ENCODE data around the gene CSGALNACT2.
"Not testable (repeated sequence)": the region's sequence is repeated elsewhere in the genome, so short reads cannot be mapped to it uniquely, and the experiment has no call there.

CSGALNACT2 gene

GRCh38 chr10:43166880-43167497 lies 28.7 kb downstream of the CSGALNACT2 start:
- no peak overlapping the region for H3K27ac ChIP-seq (ENCODE audit: low read depth, low read length)

GRCh38 chr10:43167498-43167889 lies 29.2 kb downstream of the CSGALNACT2 start:
- Histone ChIP-seq H3K27me3 (ENCODE audit: control insufficient read depth, insufficient read depth, low read length) (no peaks in the 10 kb centered on the region), H3K4me1 (ENCODE audit: control insufficient read depth, insufficient read depth, low read length) (no peaks in the 10 kb centered on the region), H3K4me3 (ENCODE audit: low read length) (no peak overlapping the region), H3K27ac (ENCODE audit: low read depth, low read length) (no peak overlapping the region), H3K36me3 (ENCODE audit: control insufficient read depth, insufficient read depth, low read length) (peaks cover 2% of the 10 kb centered on the region), H3K9ac (ENCODE audit: low read length) (no peak overlapping the region)

More at GRCh38 chr10:43166880-43167497, 28.7 kb downstream of the CSGALNACT2 start:
- Histone ChIP-seq H3K36me3 (ENCODE audit: control insufficient read depth, insufficient read depth, low read length) (peaks cover 2% of the 10 kb centered on the region), H3K4me1 (ENCODE audit: control insufficient read depth, insufficient read depth, low read length) (no peaks in the 10 kb centered on the region), H3K27me3 (ENCODE audit: control insufficient read depth, insufficient read depth, low read length) (no peaks in the 10 kb centered on the region), H3K9ac (ENCODE audit: low read length) (no peak overlapping the region), H3K4me3 (ENCODE audit: low read length) (no peak overlapping the region)

DNA sequence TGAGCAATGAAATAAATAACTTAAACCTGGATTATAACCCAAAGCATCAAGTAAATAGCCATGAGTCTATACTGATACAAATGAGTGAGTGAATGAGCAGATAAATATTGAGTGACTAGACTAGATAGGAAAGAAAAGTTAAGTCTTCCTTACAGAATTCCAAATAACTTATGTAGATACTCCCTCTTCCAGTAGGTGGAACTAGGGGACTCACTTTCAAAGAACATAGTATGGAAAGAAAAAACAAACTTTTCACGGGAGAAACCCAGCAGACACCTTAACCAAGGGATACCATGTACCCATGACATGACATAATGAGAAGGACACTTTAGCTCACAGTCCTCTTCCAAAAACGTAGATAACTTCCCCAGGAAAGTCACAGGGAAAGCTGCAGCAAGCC lies 32.2 kb downstream of the CSGALNACT2 start:
- H3K27ac ChIP-seq (ENCODE audit: low read depth, low read length), result no peak overlapping the region
- no peak overlapping the region for H3K4me3 ChIP-seq (ENCODE audit: low read length)
- no peaks in the 10 kb centered on the region for H3K27me3 ChIP-seq (ENCODE audit: control insufficient read depth, insufficient read depth, low read length)
- no peak overlapping the region for H3K9ac ChIP-seq (ENCODE audit: low read length)
- no peaks in the 10 kb centered on the region for H3K4me1 ChIP-seq (ENCODE audit: control insufficient read depth, insufficient read depth, low read length)
- H3K36me3 ChIP-seq (ENCODE audit: control insufficient read depth, insufficient read depth, low read length), result peaks cover 6% of the 10 kb centered on the region

DNA sequence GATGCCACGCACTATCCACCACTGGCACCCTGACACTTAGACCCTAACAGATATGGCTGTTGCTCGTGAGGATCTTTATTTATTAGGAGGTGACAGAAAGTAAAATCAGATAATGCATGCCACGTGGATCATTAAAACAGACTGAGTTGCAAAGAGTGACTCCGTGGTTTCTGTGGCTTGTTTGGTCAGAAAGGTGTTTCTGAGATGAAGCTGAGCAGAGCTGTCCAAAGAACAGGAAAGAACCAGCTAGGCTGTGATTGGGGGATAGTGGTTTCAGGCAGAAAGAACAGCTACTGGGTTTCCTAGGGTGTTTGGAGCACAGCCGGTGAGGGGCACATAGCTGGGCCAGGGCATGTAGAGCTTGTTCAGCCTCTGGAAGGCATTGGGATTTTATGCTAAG lies 34.4 kb downstream of the CSGALNACT2 start:
- H3K9ac ChIP-seq (ENCODE audit: low read length), result no peak overlapping the region
- no peak overlapping the region for H3K4me3 ChIP-seq (ENCODE audit: low read length)
- H3K36me3 ChIP-seq (ENCODE audit: control insufficient read depth, insufficient read depth, low read length), result peaks cover 5% of the 10 kb centered on the region
- H3K27me3 ChIP-seq (ENCODE audit: control insufficient read depth, insufficient read depth, low read length), result no peaks in the 10 kb centered on the region
- H3K27ac ChIP-seq (ENCODE audit: low read depth, low read length), result no peak overlapping the region
- no peaks in the 10 kb centered on the region for H3K4me1 ChIP-seq (ENCODE audit: control insufficient read depth, insufficient read depth, low read length)

DNA sequence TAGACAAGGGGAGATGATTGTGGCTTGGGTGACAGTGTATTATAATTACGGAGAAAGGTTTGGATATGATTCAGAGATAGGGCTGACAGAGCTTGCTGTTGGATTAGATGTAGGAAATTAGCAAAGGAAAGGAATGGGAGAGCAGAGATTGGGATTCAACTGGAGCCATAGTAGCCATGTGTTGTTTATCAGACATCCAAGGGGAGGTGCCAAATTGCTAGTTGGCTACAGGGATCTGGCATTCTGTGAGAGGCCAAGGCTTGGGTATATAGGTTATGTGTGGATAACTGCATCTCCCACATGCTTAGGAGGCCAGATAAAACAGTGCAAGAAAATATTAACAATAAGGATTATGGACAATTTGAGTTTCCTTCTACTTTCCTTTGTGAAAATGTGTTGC lies 34.9 kb downstream of the CSGALNACT2 start:
- peaks cover 5% of the 10 kb centered on the region for H3K36me3 ChIP-seq (ENCODE audit: control insufficient read depth, insufficient read depth, low read length)
- H3K9ac ChIP-seq (ENCODE audit: low read length), result no peak overlapping the region
- H3K27ac ChIP-seq (ENCODE audit: low read depth, low read length), result no peak overlapping the region
- no peaks in the 10 kb centered on the region for H3K27me3 ChIP-seq (ENCODE audit: control insufficient read depth, insufficient read depth, low read length)
- no peaks in the 10 kb centered on the region for H3K4me1 ChIP-seq (ENCODE audit: control insufficient read depth, insufficient read depth, low read length)
- no peak overlapping the region for H3K4me3 ChIP-seq (ENCODE audit: low read length)

DNA sequence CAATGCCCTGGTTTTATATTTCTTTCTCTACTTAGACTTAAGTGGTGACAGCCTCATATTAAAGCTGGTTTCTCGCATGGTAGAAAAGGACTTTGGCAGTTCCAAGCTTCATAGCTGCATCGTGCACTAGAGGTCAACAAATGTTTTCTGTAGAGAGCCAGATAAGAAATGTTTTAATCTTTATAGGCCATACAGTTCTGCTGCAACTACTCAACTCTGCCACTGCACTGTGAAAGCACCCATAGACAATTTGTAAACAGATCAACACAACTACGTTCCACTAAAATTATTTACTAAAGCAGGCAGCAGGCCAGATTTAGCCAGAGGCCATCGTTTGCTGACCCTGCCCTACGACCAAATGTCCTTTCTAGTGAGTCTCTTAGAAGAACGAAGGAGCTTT lies 36.7 kb downstream of the CSGALNACT2 start:
- Histone ChIP-seq H3K36me3 (ENCODE audit: control insufficient read depth, insufficient read depth, low read length) (peaks cover 5% of the 10 kb centered on the region), H3K27ac (ENCODE audit: low read depth, low read length) (no peak overlapping the region), H3K9ac (ENCODE audit: low read length) (no peak overlapping the region)

GRCh38 chr10:43176271-43176670 lies 38.0 kb downstream of the CSGALNACT2 start:
- Histone ChIP-seq H3K27ac (ENCODE audit: low read depth, low read length) (no peak overlapping the region), H3K9ac (ENCODE audit: low read length) (no peak overlapping the region), H3K36me3 (ENCODE audit: control insufficient read depth, insufficient read depth, low read length) (peaks cover 5% of the 10 kb centered on the region), H3K4me3 (ENCODE audit: low read length) (no peak overlapping the region), H3K4me1 (ENCODE audit: control insufficient read depth, insufficient read depth, low read length) (no peaks in the 10 kb centered on the region), H3K27me3 (ENCODE audit: control insufficient read depth, insufficient read depth, low read length) (no peaks in the 10 kb centered on the region)

More for the DNA sequence above, 36.7 kb downstream of the CSGALNACT2 start:
- no peaks in the 10 kb centered on the region for H3K4me1 ChIP-seq (ENCODE audit: control insufficient read depth, insufficient read depth, low read length)
- H3K4me3 ChIP-seq (ENCODE audit: low read length), result no peak overlapping the region
- no peaks in the 10 kb centered on the region for H3K27me3 ChIP-seq (ENCODE audit: control insufficient read depth, insufficient read depth, low read length)

DNA sequence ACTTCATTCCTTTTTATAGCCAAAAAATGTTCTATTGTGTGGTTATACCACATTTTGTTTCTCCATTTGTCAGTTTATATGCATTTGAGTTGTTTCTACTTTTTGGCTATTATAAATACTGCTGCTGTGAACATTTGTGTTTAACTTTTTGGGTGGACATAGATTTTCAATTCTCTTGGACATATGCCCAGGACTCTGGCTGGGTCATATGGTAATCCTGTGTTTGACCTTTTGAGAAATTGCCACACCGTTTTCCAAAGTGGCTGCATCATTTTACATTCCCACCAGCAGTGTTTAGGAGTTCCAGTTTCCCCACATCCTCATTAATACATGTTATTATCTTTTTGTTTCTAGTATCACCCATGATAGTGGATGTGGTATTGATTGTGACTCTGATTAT lies 39.4 kb downstream of the CSGALNACT2 start:
- no peaks in the 10 kb centered on the region for H3K27me3 ChIP-seq (ENCODE audit: control insufficient read depth, insufficient read depth, low read length)
- peaks cover 5% of the 10 kb centered on the region for H3K36me3 ChIP-seq (ENCODE audit: control insufficient read depth, insufficient read depth, low read length)
- no peak overlapping the region for H3K4me3 ChIP-seq (ENCODE audit: low read length)
- no peak overlapping the region for H3K9ac ChIP-seq (ENCODE audit: low read length)
- H3K4me1 ChIP-seq (ENCODE audit: control insufficient read depth, insufficient read depth, low read length), result no peaks in the 10 kb centered on the region
- no peak overlapping the region for H3K27ac ChIP-seq (ENCODE audit: low read depth, low read length)

GRCh38 chr10:43181146-43181545 lies 42.9 kb downstream of the CSGALNACT2 start:
- Histone ChIP-seq H3K9ac (ENCODE audit: low read length) (no peak overlapping the region), H3K27me3 (ENCODE audit: control insufficient read depth, insufficient read depth, low read length) (no peaks in the 10 kb centered on the region), H3K27ac (ENCODE audit: low read depth, low read length) (no peak overlapping the region), H3K4me3 (ENCODE audit: low read length) (no peak overlapping the region), H3K36me3 (ENCODE audit: control insufficient read depth, insufficient read depth, low read length) (no peaks in the 10 kb centered on the region), H3K4me1 (ENCODE audit: control insufficient read depth, insufficient read depth, low read length) (no peaks in the 10 kb centered on the region)

- not testable (repeated sequence) for H3K27ac ChIP-seq (ENCODE audit: low read depth, low read length); H3K4me1 ChIP-seq (ENCODE audit: control insufficient read depth, insufficient read depth, low read length); H3K4me3 ChIP-seq (ENCODE audit: low read length); H3K9ac ChIP-seq (ENCODE audit: low read length); H3K27me3 ChIP-seq (ENCODE audit: control insufficient read depth, insufficient read depth, low read length); H3K36me3 ChIP-seq (ENCODE audit: control insufficient read depth, insufficient read depth, low read length)
Measured at GRCh38 chr10:43183764-43184163, 45.5 kb downstream of the CSGALNACT2 start.

GRCh38 chr10:43186150-43186549 lies 47.9 kb downstream of the CSGALNACT2 start:
- Histone ChIP-seq H3K4me1 (ENCODE audit: control insufficient read depth, insufficient read depth, low read length) (no peaks in the 10 kb centered on the region), H3K4me3 (ENCODE audit: low read length) (no peak overlapping the region), H3K36me3 (ENCODE audit: control insufficient read depth, insufficient read depth, low read length) (peaks cover 2% of the 10 kb centered on the region), H3K27me3 (ENCODE audit: control insufficient read depth, insufficient read depth, low read length) (no peaks in the 10 kb centered on the region), H3K27ac (ENCODE audit: low read depth, low read length) (no peak overlapping the region), H3K9ac (ENCODE audit: low read length) (no peak overlapping the region)

DNA sequence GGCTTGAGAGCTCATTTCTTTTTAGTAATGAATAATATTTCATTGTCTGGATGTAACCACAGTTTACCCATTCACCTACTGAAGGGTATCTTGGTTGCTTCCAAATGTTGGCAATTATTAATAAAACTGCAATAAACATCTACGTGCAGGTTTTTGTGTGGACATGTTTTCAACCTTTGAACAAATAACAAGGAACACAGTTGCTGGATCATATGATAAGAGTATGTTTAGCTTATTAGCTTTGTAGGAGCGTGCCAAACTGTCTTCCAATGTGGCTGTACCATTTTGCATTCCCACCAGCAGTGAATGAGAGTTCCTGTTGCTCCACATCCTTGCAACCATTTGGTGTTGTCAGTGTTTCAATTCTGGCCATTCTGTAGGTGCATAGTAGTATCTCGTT lies 49.0 kb downstream of the CSGALNACT2 start:
- Histone ChIP-seq H3K9ac (ENCODE audit: low read length) (no peak overlapping the region), H3K4me3 (ENCODE audit: low read length) (no peak overlapping the region), H3K27ac (ENCODE audit: low read depth, low read length) (no peak overlapping the region)

GRCh38 chr10:43188702-43189101 lies 50.5 kb downstream of the CSGALNACT2 start:
- Histone ChIP-seq H3K27ac (ENCODE audit: low read depth, low read length) (no peak overlapping the region), H3K4me1 (ENCODE audit: control insufficient read depth, insufficient read depth, low read length) (no peaks in the 10 kb centered on the region), H3K27me3 (ENCODE audit: control insufficient read depth, insufficient read depth, low read length) (no peaks in the 10 kb centered on the region), H3K36me3 (ENCODE audit: control insufficient read depth, insufficient read depth, low read length) (peaks cover 2% of the 10 kb centered on the region), H3K9ac (ENCODE audit: low read length) (no peak overlapping the region), H3K4me3 (ENCODE audit: low read length) (no peak overlapping the region)

More for the DNA sequence above, 49.0 kb downstream of the CSGALNACT2 start:
- Histone ChIP-seq H3K27me3 (ENCODE audit: control insufficient read depth, insufficient read depth, low read length) (no peaks in the 10 kb centered on the region), H3K36me3 (ENCODE audit: control insufficient read depth, insufficient read depth, low read length) (peaks cover 2% of the 10 kb centered on the region), H3K4me1 (ENCODE audit: control insufficient read depth, insufficient read depth, low read length) (no peaks in the 10 kb centered on the region)
